A673 (cell line): ENCODE data around the gene MEX3B.

Source experiments
- EZH2 ChIP-seq: fragments of 200-600 bp; sonication (generic); IDR thresholded peaks from 2 replicates; pipeline ENCODE4 v1.6.1; 2017; ENCODE audit warnings: borderline replicate concordance, low read depth, mild to moderate bottlenecking, mixed read lengths, antibody characterized with exemption, low read length; ENCODE audit not compliant: poor library complexity, severe bottlenecking
- TF ChIP-seq, protein P1 (sequence below): fragments of 300-800, 200-600 bp; sonication (generic); conservative IDR thresholded peaks from 2 replicates; pipeline ENCODE4 v1.5.1; 2017; ENCODE audit warnings: low read depth, mild to moderate bottlenecking, antibody characterized with exemption, low read length, moderate library complexity, mixed read lengths

DNA sequence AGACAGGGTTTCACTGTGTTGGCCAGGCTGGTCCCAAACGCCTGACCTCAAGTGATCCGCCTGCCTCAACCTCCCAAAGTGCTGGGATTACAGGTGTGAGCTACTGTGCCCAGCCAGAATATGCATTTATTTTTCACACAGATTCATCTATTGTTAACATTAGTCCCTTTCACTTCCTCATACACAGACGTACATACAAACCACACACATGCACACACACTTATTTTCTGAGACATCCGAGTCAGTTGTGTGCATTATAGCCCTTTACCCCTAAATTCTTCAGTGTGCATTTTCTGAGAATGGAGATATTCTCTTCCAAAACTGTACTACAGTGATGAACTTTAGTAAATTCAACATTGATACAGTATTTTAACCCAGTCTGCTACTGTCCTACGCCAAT, 15.0 kb upstream of the MEX3B start:
- no peak for TF ChIP-seq EZH2
- TF ChIP-seq, protein P1, sequence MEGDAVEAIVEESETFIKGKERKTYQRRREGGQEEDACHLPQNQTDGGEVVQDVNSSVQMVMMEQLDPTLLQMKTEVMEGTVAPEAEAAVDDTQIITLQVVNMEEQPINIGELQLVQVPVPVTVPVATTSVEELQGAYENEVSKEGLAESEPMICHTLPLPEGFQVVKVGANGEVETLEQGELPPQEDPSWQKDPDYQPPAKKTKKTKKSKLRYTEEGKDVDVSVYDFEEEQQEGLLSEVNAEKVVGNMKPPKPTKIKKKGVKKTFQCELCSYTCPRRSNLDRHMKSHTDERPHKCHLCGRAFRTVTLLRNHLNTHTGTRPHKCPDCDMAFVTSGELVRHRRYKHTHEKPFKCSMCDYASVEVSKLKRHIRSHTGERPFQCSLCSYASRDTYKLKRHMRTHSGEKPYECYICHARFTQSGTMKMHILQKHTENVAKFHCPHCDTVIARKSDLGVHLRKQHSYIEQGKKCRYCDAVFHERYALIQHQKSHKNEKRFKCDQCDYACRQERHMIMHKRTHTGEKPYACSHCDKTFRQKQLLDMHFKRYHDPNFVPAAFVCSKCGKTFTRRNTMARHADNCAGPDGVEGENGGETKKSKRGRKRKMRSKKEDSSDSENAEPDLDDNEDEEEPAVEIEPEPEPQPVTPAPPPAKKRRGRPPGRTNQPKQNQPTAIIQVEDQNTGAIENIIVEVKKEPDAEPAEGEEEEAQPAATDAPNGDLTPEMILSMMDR, result no peak
